Thoracic aorta (tissue), 2 donors: ENCODE data around the gene LRRC37B. TPM values are rescaled to one million over a fixed set of nuclear protein-coding genes. Genes with fewer than 3 reads are reported as not detected.
A peak's percentile ranks its signal among the peaks of the same experiment; 100 is the strongest.
"Not testable (repeated sequence)": the region's sequence is repeated elsewhere in the genome, so short reads cannot be mapped to it uniquely, and the experiment has no call there.

ENCODE experiments used
- ATAC-seq: fragments of 150-250 bp; one replicate; pipeline ENCODE4 v1.8.0; 2017; ENCODE audit warnings: low read depth; ENCODE audit not compliant: insufficient number of reproducible peaks, low FRiP score
- DNase-seq: peaks from one replicate; pipeline ENCODE4 v3.0.0-alpha.2; 2020; ENCODE audit warnings: low spot score
- H3K27ac ChIP-seq, 2 donors: fragments of 200-600 bp; sonication (generic); 1 replicate in 1 of 2; 2 replicates in 1 of 2; pipeline ENCODE4 v1.5.1; 2016; ENCODE audit warnings: mild to moderate bottlenecking in 2 of 2, moderate library complexity in 2 of 2
- H3K27me3 ChIP-seq: fragments of 200-600 bp; sonication (generic); replicated peaks from 2 replicates; pipeline ENCODE4 v1.6.0; 2016; ENCODE audit warnings: mild to moderate bottlenecking; ENCODE audit not compliant: insufficient read depth
- H3K36me3 ChIP-seq: fragments of 200-600 bp; sonication (generic); one replicate; pipeline ENCODE4 v1.5.1; 2016
- H3K4me1 ChIP-seq, 2 donors: fragments of 200-600 bp; sonication (generic); 1 replicate in 1 of 2; 2 replicates in 1 of 2; pipeline versions ENCODE4 v1.5.1 to v1.6.0; 2016; ENCODE audit warnings: low read depth in 2 of 2, mild to moderate bottlenecking in 1 of 2; ENCODE audit not compliant: control insufficient read depth in 1 of 2
- H3K4me3 ChIP-seq: fragments of 200-600 bp; sonication (generic); 2 replicates; pipeline ENCODE4 v1.5.1; 2016; ENCODE audit warnings: mild to moderate bottlenecking
- H3K9me3 ChIP-seq: fragments of 200-600 bp; sonication (generic); 2 replicates; pipeline ENCODE4 v1.5.1; 2016
- CTCF ChIP-seq: fragments of 200-600 bp; sonication (generic); IDR thresholded peaks from one replicate; pipeline ENCODE4 v1.5.1; 2019; ENCODE audit warnings: antibody characterized with exemption
- total RNA-seq, 2 donors: library from RNA; depleted of rRNA; stranded (reverse); fragments of >200 nt; gene quantifications; one replicate each; pipeline versions ENCODE4 v1.1.0 to v1.2.3, GENCODE V29; 2016

LRRC37B gene
- total RNA-seq, 2 donors from 2014 or later: 23.3 to 23.4 TPM

GRCh38 chr17:32016231-32016630, 9.0 kb downstream of the LRRC37B start:
- no peak overlapping the region for H3K27ac ChIP-seq
- no peaks in the 10 kb centered on the region for H3K9me3 ChIP-seq
- H3K4me3 ChIP-seq: no peak overlapping the region
- DNase-seq (no peak), ATAC-seq (no peak)
- no peaks in the 10 kb centered on the region for H3K27me3 ChIP-seq
- TF ChIP-seq CTCF: no peak
- no peaks in the 10 kb centered on the region for H3K36me3 ChIP-seq
- peaks cover 5 to 12% of the 10 kb centered on the region in 2 donors for H3K4me1 ChIP-seq

GRCh38 chr17:32019228-32019627, 12.0 kb downstream of the LRRC37B start:
- no peak for TF ChIP-seq CTCF
- Histone ChIP-seq H3K27ac (no peak overlapping the region), H3K27me3 (no peaks in the 10 kb centered on the region), H3K9me3 (no peaks in the 10 kb centered on the region), H3K36me3 (peaks cover 5% of the 10 kb centered on the region), H3K4me3 (no peak overlapping the region), H3K4me1 (peaks cover 6 to 14% of the 10 kb centered on the region in 2 donors)
- DNase-seq (no peak), ATAC-seq (no peak)

- Histone ChIP-seq H3K27me3 (no peaks in the 10 kb centered on the region), H3K9me3 (no peaks in the 10 kb centered on the region), H3K4me1 (peaks cover 6 to 14% of the 10 kb centered on the region in 2 donors), H3K27ac (peak overlapping the region; percentile 39 to 42), H3K36me3 (peaks cover 6% of the 10 kb centered on the region), H3K4me3 (peak overlapping the region; percentile 39)
- TF ChIP-seq CTCF: no peak
- ATAC-seq: no peak
- no peak for DNase-seq
Measured at GRCh38 chr17:32020943-32021614, 13.9 kb downstream of the LRRC37B start.

GRCh38 chr17:32021615-32021955, 14.4 kb downstream of the LRRC37B start:
- no peak for TF ChIP-seq CTCF
- Histone ChIP-seq H3K27ac (peak overlapping the region; percentile 38 to 39), H3K4me3 (peak overlapping the region; percentile 39), H3K9me3 (no peaks in the 10 kb centered on the region), H3K4me1 (peaks cover 6 to 14% of the 10 kb centered on the region in 2 donors), H3K27me3 (no peaks in the 10 kb centered on the region), H3K36me3 (peaks cover 9% of the 10 kb centered on the region)
- ATAC-seq (no peak), DNase-seq (no peak)

GRCh38 chr17:32022554-32022953, 15.4 kb downstream of the LRRC37B start:
- not testable (repeated sequence) for DNase-seq, ATAC-seq, H3K36me3 ChIP-seq, H3K27ac ChIP-seq, H3K9me3 ChIP-seq, H3K27me3 ChIP-seq, H3K4me3 ChIP-seq
- H3K4me1 ChIP-seq: peaks cover 6 to 14% of the 10 kb centered on the region in 2 donors

GRCh38 chr17:32027271-32027670, 20.1 kb downstream of the LRRC37B start:
- not testable (repeated sequence) for H3K4me3 ChIP-seq, H3K27me3 ChIP-seq, H3K4me1 ChIP-seq

More at GRCh38 chr17:32027271-32027670, 20.1 kb downstream of the LRRC37B start:
- DNase-seq, ATAC-seq, H3K9me3 ChIP-seq, H3K27ac ChIP-seq, H3K36me3 ChIP-seq: not testable (repeated sequence)
